ENCODE results near the gene TM4SF4.

The TM4SF4 gene

GRCh38 chr3:149474250-149474817 lies at the start of gene TM4SF4:
TSS of gene TM4SF4 (plus strand) at chr3:149474697. CDS start at chr3:149474878, 181 bp downstream.
- Histone ChIP-seq H3K27ac (ENCODE audit: extremely low read depth, low read depth, low read length) (no peak within 1 kb of the TSS), H3K9me3 (ENCODE audit: control insufficient read depth, insufficient read depth, low read depth, low read length) (no peaks in the 10 kb centered on the region), H3K4me3 (ENCODE audit: low read depth, low read length) (no peak within 1 kb of the TSS), H3K4me1 (ENCODE audit: control insufficient read depth, insufficient read depth, low read length) (no peaks in the 10 kb centered on the region), H3K36me3 (ENCODE audit: control insufficient read depth in 2 of 2, insufficient read depth in 1 of 2, low read length in 2 of 2) (no peaks in the 10 kb centered on the region)
- TF ChIP-seq ZNF785 (tag by site-specific recombination; IDR thresholded peaks at IDR 0.05): no peak
- TF ChIP-seq, protein P1, sequence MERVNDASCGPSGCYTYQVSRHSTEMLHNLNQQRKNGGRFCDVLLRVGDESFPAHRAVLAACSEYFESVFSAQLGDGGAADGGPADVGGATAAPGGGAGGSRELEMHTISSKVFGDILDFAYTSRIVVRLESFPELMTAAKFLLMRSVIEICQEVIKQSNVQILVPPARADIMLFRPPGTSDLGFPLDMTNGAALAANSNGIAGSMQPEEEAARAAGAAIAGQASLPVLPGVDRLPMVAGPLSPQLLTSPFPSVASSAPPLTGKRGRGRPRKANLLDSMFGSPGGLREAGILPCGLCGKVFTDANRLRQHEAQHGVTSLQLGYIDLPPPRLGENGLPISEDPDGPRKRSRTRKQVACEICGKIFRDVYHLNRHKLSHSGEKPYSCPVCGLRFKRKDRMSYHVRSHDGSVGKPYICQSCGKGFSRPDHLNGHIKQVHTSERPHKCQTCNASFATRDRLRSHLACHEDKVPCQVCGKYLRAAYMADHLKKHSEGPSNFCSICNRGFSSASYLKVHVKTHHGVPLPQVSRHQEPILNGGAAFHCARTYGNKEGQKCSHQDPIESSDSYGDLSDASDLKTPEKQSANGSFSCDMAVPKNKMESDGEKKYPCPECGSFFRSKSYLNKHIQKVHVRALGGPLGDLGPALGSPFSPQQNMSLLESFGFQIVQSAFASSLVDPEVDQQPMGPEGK (tag by site-specific recombination; IDR thresholded peaks at IDR 0.05): no peak
- no peak for TF ChIP-seq ZNF239 (tag by site-specific recombination; IDR thresholded peaks at IDR 0.05)
- TF ChIP-seq, protein P2, sequence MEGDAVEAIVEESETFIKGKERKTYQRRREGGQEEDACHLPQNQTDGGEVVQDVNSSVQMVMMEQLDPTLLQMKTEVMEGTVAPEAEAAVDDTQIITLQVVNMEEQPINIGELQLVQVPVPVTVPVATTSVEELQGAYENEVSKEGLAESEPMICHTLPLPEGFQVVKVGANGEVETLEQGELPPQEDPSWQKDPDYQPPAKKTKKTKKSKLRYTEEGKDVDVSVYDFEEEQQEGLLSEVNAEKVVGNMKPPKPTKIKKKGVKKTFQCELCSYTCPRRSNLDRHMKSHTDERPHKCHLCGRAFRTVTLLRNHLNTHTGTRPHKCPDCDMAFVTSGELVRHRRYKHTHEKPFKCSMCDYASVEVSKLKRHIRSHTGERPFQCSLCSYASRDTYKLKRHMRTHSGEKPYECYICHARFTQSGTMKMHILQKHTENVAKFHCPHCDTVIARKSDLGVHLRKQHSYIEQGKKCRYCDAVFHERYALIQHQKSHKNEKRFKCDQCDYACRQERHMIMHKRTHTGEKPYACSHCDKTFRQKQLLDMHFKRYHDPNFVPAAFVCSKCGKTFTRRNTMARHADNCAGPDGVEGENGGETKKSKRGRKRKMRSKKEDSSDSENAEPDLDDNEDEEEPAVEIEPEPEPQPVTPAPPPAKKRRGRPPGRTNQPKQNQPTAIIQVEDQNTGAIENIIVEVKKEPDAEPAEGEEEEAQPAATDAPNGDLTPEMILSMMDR (tag by site-specific recombination; IDR thresholded peaks at IDR 0.05): no peak
- no peak for TF ChIP-seq ZNF626 (tag by site-specific recombination; IDR thresholded peaks at IDR 0.05)
- TF ChIP-seq ZNF324 (tag by site-specific recombination; IDR thresholded peaks at IDR 0.05): no peak
- TF ChIP-seq ZNF529 (tag by site-specific recombination; IDR thresholded peaks at IDR 0.05; ENCODE audit: insufficient replicate concordance): no peak
- no peak for TF ChIP-seq SCRT1 (tag by site-specific recombination; IDR thresholded peaks at IDR 0.05; ENCODE audit: borderline replicate concordance)
- ChIA-PET POLR2A (no interaction called here), CTCF (interaction anchor here (0.5 to 1.1 kb wide), 3 partner anchors 17 to 426 kb away, joined by 3 read pairs; no protein-coding TSS in a partner anchor)

- ChIA-PET POLR2A (no interaction called here), CTCF (interaction anchor here (0.7 kb wide), 1 partner anchor 545 kb away, joined by 3 read pairs; no protein-coding TSS in a partner anchor)
- no peaks in the 10 kb centered on the region for H3K9me3 ChIP-seq (ENCODE audit: control insufficient read depth, insufficient read depth, low read depth, low read length)
- no peaks in the 10 kb centered on the region for H3K36me3 ChIP-seq (ENCODE audit: control insufficient read depth in 2 of 2, insufficient read depth in 1 of 2, low read length in 2 of 2)
- no peak overlapping the region for H3K27ac ChIP-seq (ENCODE audit: extremely low read depth, low read depth, low read length)
- H3K4me3 ChIP-seq (ENCODE audit: low read depth, low read length): no peak overlapping the region
- H3K4me1 ChIP-seq (ENCODE audit: control insufficient read depth, insufficient read depth, low read length): no peaks in the 10 kb centered on the region
- no peak for TF ChIP-seq ATF2 (tag by site-specific recombination; IDR thresholded peaks at IDR 0.05; ENCODE audit: low read depth)
- TF ChIP-seq, protein P3, sequence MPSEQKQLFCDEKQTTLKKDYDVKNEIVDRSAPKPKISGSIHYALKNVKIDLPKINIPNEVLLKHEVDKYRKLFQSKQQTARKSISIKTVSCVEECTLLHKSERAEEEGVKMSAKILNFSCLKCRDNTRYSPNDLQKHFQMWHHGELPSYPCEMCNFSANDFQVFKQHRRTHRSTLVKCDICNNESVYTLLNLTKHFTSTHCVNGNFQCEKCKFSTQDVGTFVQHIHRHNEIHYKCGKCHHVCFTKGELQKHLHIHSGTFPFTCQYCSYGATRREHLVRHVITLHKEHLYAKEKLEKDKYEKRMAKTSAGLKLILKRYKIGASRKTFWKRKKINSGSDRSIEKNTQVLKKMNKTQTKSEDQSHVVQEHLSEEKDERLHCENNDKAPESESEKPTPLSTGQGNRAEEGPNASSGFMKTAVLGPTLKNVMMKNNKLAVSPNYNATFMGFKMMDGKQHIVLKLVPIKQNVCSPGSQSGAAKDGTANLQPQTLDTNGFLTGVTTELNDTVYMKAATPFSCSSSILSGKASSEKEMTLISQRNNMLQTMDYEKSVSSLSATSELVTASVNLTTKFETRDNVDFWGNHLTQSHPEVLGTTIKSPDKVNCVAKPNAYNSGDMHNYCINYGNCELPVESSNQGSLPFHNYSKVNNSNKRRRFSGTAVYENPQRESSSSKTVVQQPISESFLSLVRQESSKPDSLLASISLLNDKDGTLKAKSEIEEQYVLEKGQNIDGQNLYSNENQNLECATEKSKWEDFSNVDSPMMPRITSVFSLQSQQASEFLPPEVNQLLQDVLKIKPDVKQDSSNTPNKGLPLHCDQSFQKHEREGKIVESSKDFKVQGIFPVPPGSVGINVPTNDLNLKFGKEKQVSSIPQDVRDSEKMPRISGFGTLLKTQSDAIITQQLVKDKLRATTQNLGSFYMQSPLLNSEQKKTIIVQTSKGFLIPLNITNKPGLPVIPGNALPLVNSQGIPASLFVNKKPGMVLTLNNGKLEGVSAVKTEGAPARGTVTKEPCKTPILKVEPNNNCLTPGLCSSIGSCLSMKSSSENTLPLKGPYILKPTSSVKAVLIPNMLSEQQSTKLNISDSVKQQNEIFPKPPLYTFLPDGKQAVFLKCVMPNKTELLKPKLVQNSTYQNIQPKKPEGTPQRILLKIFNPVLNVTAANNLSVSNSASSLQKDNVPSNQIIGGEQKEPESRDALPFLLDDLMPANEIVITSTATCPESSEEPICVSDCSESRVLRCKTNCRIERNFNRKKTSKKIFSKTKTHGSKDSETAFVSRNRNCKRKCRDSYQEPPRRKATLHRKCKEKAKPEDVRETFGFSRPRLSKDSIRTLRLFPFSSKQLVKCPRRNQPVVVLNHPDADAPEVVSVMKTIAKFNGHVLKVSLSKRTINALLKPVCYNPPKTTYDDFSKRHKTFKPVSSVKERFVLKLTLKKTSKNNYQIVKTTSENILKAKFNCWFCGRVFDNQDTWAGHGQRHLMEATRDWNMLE (tag by site-specific recombination; conservative IDR thresholded peaks at IDR 0.05; ENCODE audit: low read depth): no peak
- no peak for TF ChIP-seq ZNF677 (tag by site-specific recombination; IDR thresholded peaks at IDR 0.05)
- no peak for TF ChIP-seq ZFP37 (tag by site-specific recombination; IDR thresholded peaks at IDR 0.05)
- TF ChIP-seq ZBTB21 (tag by site-specific recombination; IDR thresholded peaks at IDR 0.05): no peak
- TF ChIP-seq SP3 (tag by site-specific recombination; IDR thresholded peaks at IDR 0.05): no peak
- TF ChIP-seq ZSCAN30 (tag by site-specific recombination; IDR thresholded peaks at IDR 0.05): no peak
- TF ChIP-seq BCL6B (tag by site-specific recombination; IDR thresholded peaks at IDR 0.05): no peak
- TF ChIP-seq SP7 (tag by site-specific recombination; IDR thresholded peaks at IDR 0.05): no peak
- TF ChIP-seq TRIM28 (IDR thresholded peaks at IDR 0.05; ENCODE audit: borderline replicate concordance, low read length): no peak
- no peak for TF ChIP-seq ZNF501 (tag by site-specific recombination; IDR thresholded peaks at IDR 0.05)
- no peak for TF ChIP-seq YY2 (tag by site-specific recombination; IDR thresholded peaks at IDR 0.05)
- no peak for TF ChIP-seq ZSCAN23 (tag by site-specific recombination; IDR thresholded peaks at IDR 0.05)
- TF ChIP-seq OVOL3 (tag by site-specific recombination; IDR thresholded peaks at IDR 0.05): no peak
- no peak for TF ChIP-seq ZNF221 (tag by site-specific recombination; IDR thresholded peaks at IDR 0.05; ENCODE audit: borderline replicate concordance)
- no peak for TF ChIP-seq ZNF112 (tag by site-specific recombination; IDR thresholded peaks at IDR 0.05)
Observed at GRCh38 chr3:149424918-149425317, 49.6 kb upstream of the TM4SF4 start.
